ENCODE measurements around the gene STAT5B.

Gene STAT5B

GRCh38 chr17:42284566-42284965 lies 8.4 kb upstream of the STAT5B start:
- no peak for DNase-seq

DNA sequence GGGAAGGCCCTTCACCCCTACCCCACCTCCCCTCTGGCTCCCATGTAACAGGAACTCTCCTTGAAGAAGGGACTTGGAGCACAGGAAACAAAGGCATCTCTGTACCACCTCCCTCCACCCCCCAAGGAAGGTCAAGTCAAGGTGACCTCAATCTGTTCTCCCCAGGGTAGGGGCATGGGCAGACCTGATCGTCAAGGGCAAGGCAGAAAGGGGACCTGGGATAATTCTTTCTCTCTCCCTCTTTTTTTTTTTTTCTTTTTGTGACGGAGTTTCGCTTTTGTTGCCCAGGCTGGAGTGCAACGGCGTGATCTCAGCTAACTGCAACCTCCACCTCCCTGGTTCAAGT lies 7.8 kb upstream of the STAT5B start:
- DNase-seq: no peak

DNA sequence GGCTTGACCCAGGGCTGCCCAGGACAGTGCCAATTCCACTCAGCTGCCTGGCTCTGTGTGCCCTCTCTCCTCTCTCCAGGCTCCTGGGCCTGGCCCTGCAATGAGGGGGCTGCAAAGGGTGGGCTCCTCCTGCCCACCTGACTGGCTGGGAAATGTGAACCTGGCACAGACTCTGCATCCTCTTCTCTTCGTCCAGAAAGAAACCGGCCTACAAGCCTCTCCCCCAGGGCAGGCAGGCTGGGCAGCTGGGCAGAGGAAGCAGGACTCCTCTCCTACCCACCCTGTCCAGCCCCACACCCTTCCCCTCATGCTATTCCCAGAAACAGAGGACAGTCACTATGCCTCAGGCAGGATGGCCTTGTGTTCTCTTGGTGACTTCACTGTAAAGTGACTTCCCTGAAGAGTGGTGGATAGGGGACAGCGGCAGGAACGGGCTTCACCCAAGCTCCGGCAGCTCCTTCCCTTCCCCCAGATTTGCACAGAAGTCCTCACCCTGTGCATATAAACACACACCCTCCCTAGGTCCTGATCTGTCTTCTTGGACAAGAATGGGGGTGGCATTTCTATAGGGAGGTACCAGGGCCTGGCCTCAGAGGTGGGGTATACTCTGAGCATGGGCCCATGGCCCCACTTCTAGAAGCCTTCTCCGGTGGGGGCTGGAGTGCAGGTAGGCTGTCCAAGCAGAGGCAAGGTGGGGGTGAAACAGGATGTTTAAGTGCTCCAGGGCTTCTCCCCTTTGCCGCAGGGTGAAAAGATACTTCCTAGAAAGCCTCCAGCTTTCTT lies 7.2 kb upstream of the STAT5B start:
- DNase-seq: no peak

DNA sequence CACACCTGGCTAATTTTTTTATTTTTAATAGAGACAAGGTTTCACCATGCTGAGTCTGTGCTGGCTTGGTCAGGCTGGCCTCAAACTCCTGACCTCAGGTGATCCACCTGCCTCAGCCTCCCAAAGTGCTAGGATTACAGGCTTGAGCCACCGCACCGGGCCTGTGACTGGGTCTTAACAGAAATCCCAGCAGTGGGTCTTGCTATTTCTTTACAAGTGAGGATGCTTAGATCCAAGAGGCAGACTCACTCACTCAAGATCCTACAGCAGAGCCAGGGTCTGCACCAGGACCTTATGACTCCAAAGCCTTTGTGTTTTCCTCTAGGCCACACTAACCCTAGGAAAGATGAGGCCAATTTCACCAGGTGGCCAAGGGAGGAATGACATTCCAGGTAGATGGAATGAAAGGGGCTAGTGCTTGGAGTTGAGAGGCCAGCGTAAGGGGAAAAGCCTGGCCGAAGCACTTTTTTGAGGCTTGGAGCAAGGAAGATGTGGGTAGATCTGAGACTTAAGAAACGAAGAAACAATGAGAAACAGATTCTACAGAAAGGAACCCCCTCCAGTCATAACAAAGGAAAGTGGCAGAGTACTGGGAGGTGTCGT lies 6.4 kb upstream of the STAT5B start:
- DNase-seq: no peak

DNA sequence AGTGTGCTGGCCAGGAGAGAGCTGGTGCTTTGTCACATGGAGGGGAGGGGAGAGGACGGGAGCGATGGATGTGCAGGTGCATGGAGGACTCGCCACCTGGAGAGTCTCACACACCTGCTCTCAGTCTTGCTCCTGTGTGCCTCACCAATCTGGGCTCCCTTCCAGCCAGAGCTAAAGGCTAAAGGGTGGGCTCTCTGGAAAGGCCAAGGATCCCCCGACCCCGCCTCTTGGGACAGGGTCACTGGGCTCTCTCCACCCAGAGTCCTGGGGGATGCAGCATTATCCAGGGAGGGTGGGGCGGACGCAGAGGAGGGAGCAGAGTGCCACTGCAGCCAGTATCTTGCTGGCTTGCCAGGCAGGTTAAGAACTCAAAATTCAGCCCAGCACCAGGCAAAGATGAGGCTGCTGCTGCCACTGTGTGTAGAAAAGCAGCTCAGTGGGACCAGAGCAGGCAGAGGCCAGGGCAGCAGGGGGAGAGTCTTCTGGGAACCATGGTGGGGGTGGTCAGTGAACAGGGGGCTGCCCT lies 5.4 kb upstream of the STAT5B start:
- no peak for DNase-seq

GRCh38 chr17:42279776-42280630 lies 3.8 kb upstream of the STAT5B start:
- DNase-seq: no peak

GRCh38 chr17:42277342-42277712 lies 1.1 kb upstream of the STAT5B start:
- no peak for DNase-seq

DNA sequence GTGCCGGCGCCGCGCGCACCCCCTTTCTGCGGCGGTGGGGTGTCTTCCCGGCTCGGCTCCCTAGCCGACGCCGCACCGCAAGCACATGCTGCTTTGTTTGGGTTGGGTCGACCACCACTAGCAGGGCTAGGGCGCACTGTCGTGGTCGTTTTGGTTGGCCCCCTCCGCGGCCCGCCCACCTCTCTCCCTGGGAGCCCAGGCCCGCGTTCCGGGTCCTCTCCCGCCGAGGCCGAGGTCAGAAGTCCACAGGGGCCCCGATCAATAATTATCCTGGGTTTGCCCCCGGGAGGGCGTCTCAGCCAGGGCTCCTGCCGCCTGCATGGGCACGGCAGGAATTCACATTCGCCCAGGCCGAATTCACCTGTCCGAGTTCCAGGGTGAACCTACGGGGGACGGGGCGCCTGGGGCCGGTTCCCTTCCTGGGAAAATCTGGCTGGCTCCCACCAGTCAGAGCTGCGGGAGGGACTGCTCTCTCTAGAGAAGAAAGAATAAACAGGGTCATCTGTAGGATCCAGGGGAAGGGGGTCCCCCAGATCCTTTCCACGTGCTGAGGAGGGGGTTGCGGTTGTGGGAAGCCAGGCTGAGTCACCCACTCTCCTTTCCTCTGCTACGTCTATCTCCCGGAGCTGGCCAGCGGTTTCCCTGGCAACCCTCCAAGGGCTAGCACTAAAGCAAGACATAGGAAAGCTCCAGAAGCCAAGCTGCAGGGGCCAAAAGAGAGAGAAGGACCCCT lies 584 bp upstream of the STAT5B start:
- no peak for DNase-seq

DNA sequence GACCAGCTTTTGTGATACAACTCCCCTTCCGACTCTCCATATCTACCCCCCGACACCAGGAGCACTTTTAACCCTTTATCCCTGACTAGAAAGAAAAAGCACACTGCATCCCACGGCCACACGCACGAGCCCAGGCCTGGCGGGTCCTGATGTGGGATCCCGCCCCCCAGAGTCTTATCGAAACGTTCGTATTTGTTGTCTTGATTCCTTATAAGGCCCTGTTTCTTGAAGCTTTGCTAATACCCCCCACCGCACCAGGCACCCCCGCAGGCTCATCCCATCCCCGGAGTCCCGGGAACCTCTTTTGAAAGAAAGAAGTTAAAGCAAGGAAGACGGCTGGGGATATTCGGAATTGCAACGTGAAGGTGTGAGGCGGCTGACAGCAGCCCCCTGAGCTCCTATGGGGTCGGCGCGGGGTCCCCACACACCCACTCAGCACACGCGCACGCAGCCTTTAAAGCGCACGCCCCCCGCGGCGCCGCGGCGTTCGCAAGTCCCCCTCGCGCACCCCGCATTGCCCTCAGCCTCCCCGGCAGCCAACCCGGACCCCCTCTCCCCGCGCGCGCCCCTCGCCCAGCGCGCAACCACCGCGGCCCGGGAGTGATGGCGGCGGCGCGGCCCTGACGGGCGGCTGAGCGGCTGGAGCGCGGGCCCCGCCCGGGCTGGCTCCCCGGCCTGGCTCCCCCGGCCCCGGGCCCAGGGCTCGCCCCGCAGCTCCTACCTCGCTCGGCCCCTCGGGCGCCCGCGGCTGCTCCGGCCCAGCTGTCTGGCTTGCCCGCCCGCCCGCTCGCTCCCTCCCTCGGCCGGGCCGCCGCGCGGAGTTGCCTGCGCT lies 448 bp downstream of the STAT5B start:
- DNase-seq: no peak

DNA sequence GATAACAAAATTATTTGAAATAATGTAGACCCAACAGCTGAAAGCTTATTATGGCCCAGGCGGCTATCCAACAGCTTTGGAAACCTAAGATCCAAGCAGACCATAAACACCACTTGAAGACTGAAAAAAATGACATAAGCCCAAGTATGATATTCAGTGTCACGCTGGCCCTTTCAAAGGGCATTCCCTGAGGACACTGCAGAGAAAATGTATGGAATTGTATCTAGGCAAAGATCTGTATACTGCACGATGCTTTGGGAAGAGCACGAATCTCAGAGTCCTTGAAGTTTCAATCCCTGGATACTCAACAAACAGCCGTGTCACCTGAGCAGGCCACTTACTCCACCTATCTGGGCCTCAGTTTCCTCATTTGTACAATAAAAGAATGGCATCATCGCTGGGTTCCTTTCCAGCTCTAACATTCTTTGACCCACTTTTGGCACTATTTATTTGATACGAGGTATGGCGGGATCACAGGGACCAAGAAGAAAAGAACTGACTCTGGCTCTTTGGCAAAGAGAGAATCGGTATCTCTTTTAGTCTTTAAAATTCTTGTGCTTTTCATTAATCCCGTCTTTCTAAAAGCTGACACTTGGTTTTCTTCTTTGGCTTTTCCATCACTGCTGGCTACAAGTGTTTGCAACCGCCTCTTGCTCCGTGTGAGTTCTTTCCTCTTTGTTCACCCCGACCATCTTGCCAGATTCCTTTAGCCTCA lies 1.2 kb downstream of the STAT5B start:
- no peak for DNase-seq

- DNase-seq: no peak
Observed at GRCh38 chr17:42274253-42274542, 2.0 kb downstream of the STAT5B start.

- no peak for DNase-seq
Observed at GRCh38 chr17:42273474-42274252, 2.5 kb downstream of the STAT5B start.

DNA sequence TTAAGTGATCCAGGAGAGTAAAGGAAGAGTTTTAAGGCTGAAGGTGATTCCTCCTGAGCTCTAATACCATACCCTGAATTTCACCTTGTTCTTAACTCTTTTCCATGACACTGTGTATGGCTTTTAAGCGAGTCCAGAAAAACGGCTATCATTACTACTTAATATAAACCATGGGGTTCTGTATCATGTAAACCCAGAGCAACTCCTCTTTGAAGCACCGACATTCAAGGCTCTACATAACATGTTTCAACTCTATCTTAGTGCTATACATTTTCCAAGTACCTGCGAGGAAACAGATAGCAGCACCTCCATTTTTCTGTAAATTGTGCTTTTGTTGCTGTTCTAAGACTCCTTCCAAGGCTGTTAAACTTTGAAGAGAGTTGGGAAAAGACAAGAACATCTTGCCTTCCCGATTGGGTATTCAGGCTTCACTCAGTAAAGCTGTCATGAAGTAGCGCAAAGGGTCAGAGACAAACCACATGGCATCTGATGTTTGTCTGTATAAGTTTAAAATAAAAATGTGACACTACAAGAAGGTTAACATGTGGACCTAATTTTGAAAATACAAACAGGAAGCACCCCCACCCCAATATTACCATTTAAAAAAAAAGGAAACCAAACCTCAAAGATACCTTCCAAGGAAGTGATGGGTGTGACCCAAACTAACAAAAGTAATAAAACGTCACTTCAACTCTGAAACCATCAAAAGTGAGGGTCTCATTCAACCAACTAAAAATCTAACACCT lies 3.9 kb downstream of the STAT5B start:
- no peak for DNase-seq

DNA sequence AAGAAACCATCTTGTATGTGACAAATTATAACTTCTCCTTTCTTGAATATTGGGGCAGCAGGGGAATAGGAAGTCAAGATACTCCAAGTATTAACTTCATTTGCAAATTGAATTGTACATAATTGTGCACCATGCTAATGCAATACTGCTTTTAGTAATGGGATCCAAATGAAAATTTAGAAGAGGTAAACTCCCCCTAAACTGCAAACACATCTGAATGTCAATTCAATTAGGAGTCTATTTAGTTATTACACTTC lies 4.5 kb downstream of the STAT5B start:
- DNase-seq: no peak

GRCh38 chr17:42271006-42271778 lies 5.0 kb downstream of the STAT5B start:
- no peak for DNase-seq

- DNase-seq: no peak
Observed at GRCh38 chr17:42270596-42270995, 5.6 kb downstream of the STAT5B start.

DNA sequence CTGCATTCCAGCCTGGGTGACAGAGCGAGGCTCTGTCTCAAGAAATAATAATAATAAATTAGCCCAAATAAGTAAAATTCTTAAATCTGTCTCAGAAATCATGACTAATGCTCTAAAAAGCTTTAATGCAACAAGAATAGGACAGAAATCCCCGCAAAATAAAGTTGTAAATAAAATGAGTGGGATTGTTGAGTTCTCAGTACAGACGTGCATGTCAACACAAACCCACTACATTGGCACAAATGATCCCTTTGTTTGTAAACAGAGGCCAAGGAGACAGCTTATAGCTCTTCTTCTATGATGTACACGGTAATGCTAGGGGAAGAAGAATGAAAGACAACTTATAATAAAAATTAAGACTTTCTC lies 6.0 kb downstream of the STAT5B start:
- DNase-seq: no peak

GRCh38 chr17:42268236-42268635 lies 8.0 kb downstream of the STAT5B start:
- no peak for DNase-seq

- DNase-seq: no peak
Observed at GRCh38 chr17:42266918-42267766, 9.0 kb downstream of the STAT5B start.
